A673 (cell line): Measurements from ENCODE around the gene HOXB1. TPM values are rescaled to one million over a fixed set of nuclear protein-coding genes. Genes with fewer than 3 reads are reported as not detected.

ENCODE experiments used
- BruUV-seq: library from RNA; stranded (reverse); fragments of 400-500 nt; replicated peaks from 2 replicates; lab custom pipeline; 2021; lab: Mats Ljungman, UMichigan
- CTCF ChIA-PET: fragments of 300-600 bp; sonication (Branson Sonifier 250); formaldehyde crosslinking; loops from one replicate; lab custom pipeline; 2022; ENCODE audit warnings: antibody characterized with exemption; lab: Charles Lee
- POLR2A ChIA-PET: fragments of 300-600 bp; sonication (Branson Sonifier 250); formaldehyde crosslinking; loops from one replicate; lab custom pipeline; 2022; ENCODE audit warnings: antibody characterized with exemption; ENCODE audit not compliant: low non-redundant PET; lab: Charles Lee
- DNase-seq: peaks from one replicate; pipeline ENCODE4 v3.0.0-alpha.2; 2015; ENCODE audit warnings: low spot score
- H3K27ac ChIP-seq: fragments of 200-600 bp; sonication (generic); 2 replicates; pipeline ENCODE4 v1.5.1; 2016; ENCODE audit warnings: mixed run types, low read depth, mild to moderate bottlenecking, mixed read lengths, antibody characterized with exemption, low read length; ENCODE audit not compliant: poor library complexity, severe bottlenecking
- H3K27me3 ChIP-seq: fragments of 200-600 bp; sonication (generic); replicated peaks from 2 replicates; pipeline ENCODE4 v1.6.1; 2017; ENCODE audit warnings: mixed run types, low read depth, mild to moderate bottlenecking, mixed read lengths, antibody characterized with exemption, low read length; ENCODE audit not compliant: insufficient read depth, poor library complexity
- H3K36me3 ChIP-seq: fragments of 200-600 bp; sonication (generic); 2 replicates; pipeline ENCODE4 v1.6.1; 2016; ENCODE audit warnings: mixed run types, mild to moderate bottlenecking, mixed read lengths, antibody characterized with exemption, low read length; ENCODE audit not compliant: insufficient read depth, poor library complexity, severe bottlenecking
- H3K4me1 ChIP-seq: fragments of 200-600 bp; sonication (generic); 2 replicates; pipeline ENCODE4 v1.6.1; 2017; ENCODE audit warnings: mixed run types, mild to moderate bottlenecking, mixed read lengths, antibody characterized with exemption, low read length; ENCODE audit not compliant: insufficient read depth, poor library complexity, severe bottlenecking
- H3K4me3 ChIP-seq: fragments of 200-600 bp; sonication (generic); 2 replicates; pipeline ENCODE4 v1.5.1; 2016; ENCODE audit warnings: low read depth, mixed run types, mild to moderate bottlenecking, mixed read lengths, low read length; ENCODE audit not compliant: poor library complexity, severe bottlenecking
- H3K9me3 ChIP-seq: fragments of 200-600 bp; sonication (generic); 2 replicates; pipeline ENCODE4 v1.6.1; 2016; ENCODE audit warnings: mixed run types, low read depth, mild to moderate bottlenecking, mixed read lengths, antibody characterized with exemption, low read length; ENCODE audit not compliant: poor library complexity, severe bottlenecking
- CTCF ChIP-seq: fragments of 300-800, 200-600 bp; sonication (generic); conservative IDR thresholded peaks from 2 replicates; pipeline ENCODE4 v1.5.1; 2017; ENCODE audit warnings: low read depth, mild to moderate bottlenecking, antibody characterized with exemption, low read length, moderate library complexity, mixed read lengths
- EZH2 ChIP-seq: fragments of 200-600 bp; sonication (generic); IDR thresholded peaks from 2 replicates; pipeline ENCODE4 v1.6.1; 2017; ENCODE audit warnings: borderline replicate concordance, low read depth, mild to moderate bottlenecking, mixed read lengths, antibody characterized with exemption, low read length; ENCODE audit not compliant: poor library complexity, severe bottlenecking
- intact Hi-C: fragments of 100-400 bp; cut with micrococcal nuclease; formaldehyde crosslinking; loops from one replicate; pipeline ENCODE4 v1.10.0; 2022; ENCODE audit not compliant: unreplicated experiment
- total RNA-seq: library from RNA; stranded (reverse); gene quantifications from 2 replicates; pipeline ENCODE4 v1.2.3, GENCODE V29; 2021

Gene HOXB1
- total RNA-seq, 1 experiment from 2014 or later: not detected

GRCh38 chr17:48528153-48528935, 2.5 kb downstream of the HOXB1 start:
- H3K36me3 ChIP-seq: no peaks in the 10 kb centered on the region
- no peaks in the 10 kb centered on the region for H3K27me3 ChIP-seq
- ChIA-PET POLR2A (no interaction called here), CTCF (no interaction called here)
- intact Hi-C loops: no loop called here
- no peak overlapping the region for H3K4me3 ChIP-seq
- H3K9me3 ChIP-seq: no peaks in the 10 kb centered on the region
- DNase-seq: no peak
- H3K27ac ChIP-seq: no peak overlapping the region
- TF ChIP-seq CTCF (no peak), EZH2 (no peak)
- H3K4me1 ChIP-seq: no peaks in the 10 kb centered on the region
- BruUV-seq: no TSS peak

- no peak overlapping the region for H3K4me3 ChIP-seq
- H3K9me3 ChIP-seq: no peaks in the 10 kb centered on the region
- no peak overlapping the region for H3K27ac ChIP-seq
- TF ChIP-seq CTCF (no peak), EZH2 (no peak)
- BruUV-seq: no TSS peak
- ChIA-PET CTCF (no interaction called here), POLR2A (no interaction called here)
- H3K36me3 ChIP-seq: no peaks in the 10 kb centered on the region
- intact Hi-C loops: no loop called here
- no peaks in the 10 kb centered on the region for H3K4me1 ChIP-seq
- no peaks in the 10 kb centered on the region for H3K27me3 ChIP-seq
- no peak for DNase-seq
Measured at GRCh38 chr17:48527547-48527932, 3.3 kb downstream of the HOXB1 start.

GRCh38 chr17:48526608-48527546, 3.9 kb downstream of the HOXB1 start:
- POLR2A ChIA-PET: no interaction called here
- intact Hi-C loops: no loop called here
- no peaks in the 10 kb centered on the region for H3K4me1 ChIP-seq

More at GRCh38 chr17:48526608-48527546, 3.9 kb downstream of the HOXB1 start:
- Histone ChIP-seq H3K4me3 (no peak overlapping the region), H3K27ac (no peak overlapping the region), H3K27me3 (no peaks in the 10 kb centered on the region), H3K36me3 (no peaks in the 10 kb centered on the region), H3K9me3 (no peaks in the 10 kb centered on the region)
- TF ChIP-seq CTCF (no peak), EZH2 (no peak)
- CTCF ChIA-PET: no interaction called here
- DNase-seq: no peak
- no TSS peak for BruUV-seq
